GM18907 (cell line): ENCODE measurements around the gene WDFY2.
"Not testable (repeated sequence)": the region's sequence is repeated elsewhere in the genome, so short reads cannot be mapped to it uniquely, and the experiment has no call there.

Experiments
- ATAC-seq: cut with Tn5 transposase; IDR thresholded peaks from one replicate; pipeline ENCODE4 v1.9.1; 2021; ENCODE audit warnings: mild to moderate bottlenecking, moderate library complexity; ENCODE audit not compliant: unreplicated experiment

WDFY2 gene

GRCh38 chr13:51688937-51689662 lies 104.8 kb downstream of the WDFY2 start:
- no peak for ATAC-seq

- no peak for ATAC-seq
These were observed 105.4 kb downstream of the WDFY2 start for GRCh38 chr13:51689663-51689996.

GRCh38 chr13:51695677-51696076 lies 111.4 kb downstream of the WDFY2 start:
- ATAC-seq: not testable (repeated sequence)

- no peak for ATAC-seq
These were observed 112.9 kb downstream of the WDFY2 start for GRCh38 chr13:51697181-51697580.

GRCh38 chr13:51697855-51698254 lies 113.6 kb downstream of the WDFY2 start:
- ATAC-seq: no peak

- no peak for ATAC-seq
These were observed 114.1 kb downstream of the WDFY2 start for GRCh38 chr13:51698352-51698751.

GRCh38 chr13:51704399-51705313 lies 120.4 kb downstream of the WDFY2 start:
- peak; percentile 79 for ATAC-seq

GRCh38 chr13:51707461-51707860 lies 123.2 kb downstream of the WDFY2 start:
- no peak for ATAC-seq

- no peak for ATAC-seq
These were observed 129.5 kb downstream of the WDFY2 start for GRCh38 chr13:51713807-51714206.

- peak; percentile 60 for ATAC-seq
These were observed 130.5 kb downstream of the WDFY2 start for GRCh38 chr13:51714663-51715168.

- no peak for ATAC-seq
These were observed 131.4 kb downstream of the WDFY2 start for GRCh38 chr13:51715613-51716012.

- no peak for ATAC-seq
These were observed 133.6 kb downstream of the WDFY2 start for GRCh38 chr13:51717786-51718398.

GRCh38 chr13:51719394-51719793 lies 135.1 kb downstream of the WDFY2 start:
- ATAC-seq: no peak

- peak; percentile 85 for ATAC-seq
These were observed 137.2 kb downstream of the WDFY2 start for GRCh38 chr13:51721496-51721895.

GRCh38 chr13:51723529-51723928 lies 139.3 kb downstream of the WDFY2 start:
- no peak for ATAC-seq

- ATAC-seq: no peak
These were observed 140.5 kb downstream of the WDFY2 start for GRCh38 chr13:51724721-51725120.

- no peak for ATAC-seq
These were observed 142.4 kb downstream of the WDFY2 start for GRCh38 chr13:51726446-51727193.

GRCh38 chr13:51727634-51728274 lies 143.5 kb downstream of the WDFY2 start:
- no peak for ATAC-seq

- no peak for ATAC-seq
These were observed 144.0 kb downstream of the WDFY2 start for GRCh38 chr13:51728275-51728673.

GRCh38 chr13:51728972-51729371 lies 144.7 kb downstream of the WDFY2 start:
- ATAC-seq: no peak
